Hepatic stellate cell (primary cell): ENCODE data around the gene SFRP5.

ENCODE experiments used
- DNase-seq: peaks from one replicate; pipeline ENCODE4 v3.0.0; 2011; ENCODE audit warnings: low spot score

Gene SFRP5

DNA sequence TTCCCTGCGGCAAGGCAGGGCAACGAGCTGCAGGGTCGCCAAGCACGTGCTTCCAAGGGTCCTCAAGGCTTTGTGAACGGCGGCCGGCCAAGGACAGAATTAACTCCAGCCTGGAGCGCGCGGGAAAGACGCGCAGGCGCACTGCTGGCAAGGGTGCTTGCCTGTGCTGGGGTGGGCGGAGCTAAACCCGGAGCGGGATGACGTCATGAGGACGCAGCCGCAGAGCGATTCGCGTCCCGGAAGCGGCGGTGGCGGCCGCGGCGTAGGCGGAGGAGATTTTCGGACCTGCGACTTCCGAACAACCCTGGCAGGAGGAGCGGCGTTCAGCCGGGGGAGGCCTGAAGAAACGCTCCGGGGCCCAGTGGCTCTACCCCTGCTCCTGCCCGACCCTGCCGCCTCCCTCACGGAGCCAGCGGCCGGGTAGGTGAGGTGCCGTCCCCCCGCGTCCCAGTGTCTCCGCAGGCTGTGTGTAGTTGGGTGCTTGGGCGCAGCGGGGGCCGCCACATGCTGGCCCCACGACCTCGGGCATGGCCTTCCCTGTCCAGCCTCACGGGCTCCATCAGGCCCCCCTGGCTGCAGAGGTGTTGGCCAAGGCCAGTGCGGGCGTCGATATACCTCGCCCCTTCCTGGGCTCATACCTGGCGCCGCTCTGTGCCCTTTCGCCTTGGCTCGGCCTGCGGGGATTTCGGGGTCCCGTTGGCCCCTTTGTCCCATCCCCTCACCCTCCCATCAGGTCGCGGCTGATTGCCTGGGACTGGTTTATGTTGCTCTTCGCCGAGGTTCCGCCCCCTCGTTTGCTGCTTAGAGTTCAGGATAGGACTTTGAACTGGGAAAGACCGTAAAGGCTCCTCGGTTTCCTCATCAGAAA lies 34.7 kb downstream of the SFRP5 start, which contains the start of gene ZFYVE27:
ZFYVE27 (plus strand) TSS at position 227 of the 868 bp plus-strand sequence. CDS start 1,350 bp downstream, outside the sequence.
- DNase-seq = peak; percentile 99

- DNase-seq = no peak
Measured at GRCh38 chr10:97736403-97736901, 35.3 kb downstream of the SFRP5 start.

- DNase-seq = no peak
Measured at GRCh38 chr10:97734021-97734420, 37.8 kb downstream of the SFRP5 start.

DNA sequence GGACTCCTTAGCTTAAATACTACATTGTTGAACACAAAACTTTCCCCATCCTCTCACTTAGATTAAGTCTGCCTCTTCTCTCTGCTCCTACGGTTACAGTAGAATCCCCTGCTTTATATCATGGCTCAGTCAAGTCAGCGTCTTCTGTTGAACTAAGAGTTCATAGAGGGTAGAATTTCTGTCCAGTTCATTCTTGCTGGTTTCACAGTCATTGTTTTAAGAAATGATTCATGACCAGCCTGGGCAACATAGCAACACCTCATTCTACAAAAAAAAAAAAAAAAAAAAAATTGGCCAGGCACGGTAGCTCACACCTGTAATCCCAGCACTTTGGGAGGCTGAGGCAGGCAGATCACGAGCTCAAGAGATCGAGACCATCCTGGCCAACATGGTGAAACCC lies 38.5 kb downstream of the SFRP5 start:
- DNase-seq = no peak

GRCh38 chr10:97732052-97732359 lies 39.8 kb downstream of the SFRP5 start:
- DNase-seq = no peak

- DNase-seq = peak; percentile 60
Measured at GRCh38 chr10:97731346-97732051, 40.3 kb downstream of the SFRP5 start.

DNA sequence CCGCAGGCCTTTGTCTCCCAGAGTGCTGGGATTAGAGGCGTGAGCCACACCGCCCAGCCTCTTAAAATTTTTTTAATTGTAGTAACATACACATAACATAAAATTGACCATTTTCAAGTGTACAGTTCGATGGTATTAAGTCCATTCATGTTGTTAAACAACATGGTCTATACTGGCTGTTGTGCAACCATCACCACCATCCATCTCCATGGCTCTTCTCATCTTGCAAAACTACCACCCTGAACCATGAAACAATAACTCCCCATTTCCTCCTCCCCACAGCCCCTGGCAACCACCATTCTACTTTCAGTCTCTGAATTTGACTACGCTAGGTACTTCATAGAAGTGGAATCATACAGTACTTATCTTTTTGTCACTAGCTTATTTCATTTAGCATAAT lies 42.8 kb downstream of the SFRP5 start:
- no peak for DNase-seq

DNA sequence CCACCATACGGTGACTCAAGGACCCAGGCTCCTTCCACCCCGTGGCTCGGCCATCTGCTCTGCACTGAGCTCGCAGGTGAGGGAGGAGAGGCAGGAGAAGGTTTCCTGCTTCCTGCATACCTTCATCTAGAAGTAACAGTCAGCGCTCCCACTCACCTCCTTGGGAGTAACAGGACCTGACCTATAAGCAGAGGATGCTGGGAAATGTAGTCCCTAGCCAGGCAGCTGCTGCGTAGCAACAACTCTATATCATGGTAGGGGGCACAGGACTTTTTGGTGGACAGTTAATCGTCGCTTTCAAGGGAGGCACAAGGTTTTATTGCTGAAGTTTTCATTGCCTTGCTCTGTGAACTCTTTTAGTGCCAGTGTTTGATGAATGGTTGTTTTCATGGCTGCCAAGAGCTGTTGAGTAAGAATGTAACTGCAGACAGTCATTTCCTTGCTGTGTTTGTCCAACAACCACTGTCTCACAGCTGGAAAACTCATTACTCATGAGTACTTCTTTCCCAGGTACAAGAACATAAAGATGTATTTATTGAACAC lies 45.1 kb downstream of the SFRP5 start:
- DNase-seq = no peak

- DNase-seq = no peak
Measured at GRCh38 chr10:97724341-97724941, 47.4 kb downstream of the SFRP5 start.

DNA sequence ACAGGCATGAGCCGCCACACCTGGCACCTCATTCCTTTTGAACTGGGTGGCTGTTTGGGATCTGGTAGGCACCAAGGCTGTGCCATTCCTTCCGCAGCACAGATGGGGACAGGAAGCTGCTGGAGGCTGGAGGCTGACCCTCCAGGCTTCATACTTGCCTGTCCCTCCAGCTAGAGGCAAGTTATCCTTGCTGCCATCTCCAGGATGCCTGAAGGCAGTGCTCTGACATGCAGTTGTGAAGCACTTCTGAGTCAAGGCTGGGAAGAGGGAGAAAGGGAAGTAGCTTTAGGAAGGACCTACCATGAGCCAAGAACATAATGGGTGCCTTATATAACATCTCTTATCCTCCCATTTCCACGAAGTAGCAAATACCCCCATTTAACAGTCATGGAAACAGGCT lies 48.8 kb downstream of the SFRP5 start:
- DNase-seq = no peak

DNA sequence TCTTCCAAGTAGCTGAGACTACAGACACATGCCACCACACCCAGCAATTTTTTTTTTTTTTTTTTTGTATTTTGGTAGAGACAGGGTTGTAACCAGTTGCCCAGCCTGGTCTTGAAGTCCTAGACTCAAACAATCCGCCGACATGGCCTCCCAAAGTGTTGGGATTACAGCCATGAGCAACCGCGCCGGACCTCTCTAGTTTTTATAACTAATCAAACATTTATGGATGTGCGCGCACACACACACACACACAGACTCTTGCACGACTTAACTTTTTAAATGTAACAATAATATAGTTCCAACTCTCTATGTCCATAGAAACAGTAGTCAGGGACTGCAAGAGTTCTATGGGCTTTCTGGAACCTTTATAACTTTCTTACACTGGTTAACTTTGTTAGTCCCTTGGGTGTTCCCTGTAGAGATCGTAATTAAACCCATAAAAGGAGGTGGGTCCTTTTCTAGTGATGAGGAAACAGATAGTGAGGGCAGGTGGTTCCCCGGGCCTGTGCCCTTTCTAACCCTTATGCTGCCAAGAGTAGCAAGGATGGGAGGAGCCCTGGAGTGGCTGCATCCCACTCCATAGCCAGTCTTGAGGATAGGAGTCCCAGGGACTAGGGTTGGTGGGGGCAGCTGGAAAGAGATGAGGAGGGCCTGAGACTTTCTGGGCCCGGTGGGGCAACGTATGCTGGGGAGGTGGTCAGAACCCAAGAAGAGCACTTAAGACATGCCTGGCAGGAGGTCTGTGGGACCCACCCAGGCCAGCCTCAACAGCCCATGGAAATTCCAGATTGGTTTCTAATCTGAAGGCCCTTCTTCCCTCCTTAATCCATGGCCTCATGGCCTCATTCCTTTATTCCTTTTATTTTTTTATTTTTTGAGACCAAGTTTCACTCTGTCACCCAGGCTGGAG lies 49.7 kb downstream of the SFRP5 start:
- no peak for DNase-seq

- no peak for DNase-seq
Measured at GRCh38 chr10:97719602-97720001, 52.2 kb downstream of the SFRP5 start.

DNA sequence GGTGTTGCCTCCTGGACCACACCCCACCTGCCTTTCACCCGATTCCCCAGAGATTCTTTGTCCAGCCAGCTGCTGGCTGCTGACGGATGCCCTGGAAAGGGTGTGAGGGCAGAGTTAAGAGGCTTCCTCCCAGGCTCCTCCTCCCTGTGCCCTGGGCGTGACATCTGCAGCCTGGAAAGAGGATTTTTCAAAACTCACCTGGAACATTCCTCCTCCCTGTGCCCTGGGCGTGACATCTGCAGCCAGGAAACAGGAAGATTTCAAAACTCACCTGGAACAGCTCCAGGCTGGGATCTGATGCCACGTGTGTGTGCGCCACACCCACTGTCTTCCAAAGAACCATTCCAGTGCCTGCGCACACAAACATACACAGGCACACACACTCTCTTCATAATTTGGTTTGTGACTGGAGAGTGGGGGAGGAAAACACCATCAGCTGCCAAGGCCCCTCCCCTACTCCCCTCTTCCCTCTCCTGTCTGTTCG lies 53.1 kb downstream of the SFRP5 start:
- DNase-seq = no peak

DNA sequence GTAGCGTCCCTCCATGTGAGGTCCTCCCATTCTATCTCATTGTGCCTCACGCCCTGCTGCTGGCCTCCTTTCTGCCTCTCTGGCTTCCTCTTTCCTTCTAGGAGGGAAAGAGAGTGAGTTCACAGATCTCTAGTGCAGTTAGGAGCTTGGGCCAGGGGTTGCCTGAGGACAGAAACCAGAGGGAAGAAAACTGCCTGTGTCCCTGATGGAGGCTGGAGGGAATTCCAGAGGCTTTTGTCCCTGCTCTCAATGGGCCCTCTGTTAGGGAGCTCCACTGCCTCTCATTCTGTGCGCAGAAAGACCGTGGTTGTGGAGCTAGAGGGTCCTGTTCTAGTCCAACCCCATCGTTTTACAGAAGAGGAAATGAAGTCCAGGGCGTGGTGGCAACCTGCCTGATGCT lies 53.6 kb downstream of the SFRP5 start:
- DNase-seq = no peak

DNA sequence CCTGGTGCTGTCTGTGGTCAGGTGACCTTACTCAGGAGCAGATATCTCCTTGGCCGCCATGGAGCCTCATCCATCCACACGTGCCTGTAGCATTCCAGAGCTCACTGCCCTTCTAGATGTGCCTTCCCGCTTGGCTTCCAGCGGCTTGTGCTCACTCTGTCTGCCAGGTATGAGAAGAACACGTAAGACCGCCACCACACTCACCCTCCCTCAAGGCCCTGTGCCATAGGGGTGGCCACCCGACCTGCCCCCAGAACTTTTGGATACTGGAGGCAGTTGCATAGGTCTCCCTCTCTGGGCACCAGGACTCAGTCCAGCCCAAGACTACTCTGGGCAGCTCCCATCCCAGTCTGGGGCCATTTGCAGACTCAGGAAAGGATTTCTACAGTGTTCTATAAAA lies 54.2 kb downstream of the SFRP5 start:
- DNase-seq = no peak
